NCI-H146 (cell line): ENCODE data around the gene BRD4.

Source experiments
- DNase-seq: peaks from one replicate; lab custom pipeline; 2025; lab: John Stamatoyannopoulos, UW

BRD4 gene

GRCh38 chr19:15313649-15314279 is 18.6 kb downstream of the BRD4 start:
- no peak for DNase-seq

- DNase-seq: no peak
Measured at GRCh38 chr19:15307169-15307568, 25.2 kb downstream of the BRD4 start.

GRCh38 chr19:15305582-15306334 is 26.6 kb downstream of the BRD4 start:
- DNase-seq: no peak

GRCh38 chr19:15304140-15304705 is 28.1 kb downstream of the BRD4 start:
- no peak for DNase-seq

- DNase-seq: no peak
Measured at GRCh38 chr19:15303105-15303780, 29.1 kb downstream of the BRD4 start.

GRCh38 chr19:15300533-15301197 is 31.7 kb downstream of the BRD4 start:
- no peak for DNase-seq

- DNase-seq: no peak
Measured at GRCh38 chr19:15299568-15300409, 32.5 kb downstream of the BRD4 start.

GRCh38 chr19:15298847-15299567 is 33.3 kb downstream of the BRD4 start:
- no peak for DNase-seq

GRCh38 chr19:15297416-15298224 is 34.7 kb downstream of the BRD4 start:
- peak; percentile 89 for DNase-seq

GRCh38 chr19:15296841-15297415 is 35.4 kb downstream of the BRD4 start:
- DNase-seq: no peak

- no peak for DNase-seq
Measured at GRCh38 chr19:15296353-15296752, 36.0 kb downstream of the BRD4 start.

GRCh38 chr19:15294561-15294990 is 37.8 kb downstream of the BRD4 start:
- DNase-seq: no peak

- no peak for DNase-seq
Measured at GRCh38 chr19:15293781-15294491, 38.4 kb downstream of the BRD4 start.

GRCh38 chr19:15292847-15293582 is 39.3 kb downstream of the BRD4 start:
- no peak for DNase-seq

- no peak for DNase-seq
Measured at GRCh38 chr19:15292140-15292539, 40.2 kb downstream of the BRD4 start.

GRCh38 chr19:15291548-15292021 is 40.8 kb downstream of the BRD4 start:
- no peak for DNase-seq

GRCh38 chr19:15291089-15291488 is 41.2 kb downstream of the BRD4 start:
- no peak for DNase-seq

GRCh38 chr19:15290166-15290565 is 42.2 kb downstream of the BRD4 start:
- no peak for DNase-seq
